GM19452 (cell line): Measurements from ENCODE around the gene TPST2.
"Not testable (repeated sequence)": the region's sequence is repeated elsewhere in the genome, so short reads cannot be mapped to it uniquely, and the experiment has no call there.

Source experiments
- ATAC-seq: cut with Tn5 transposase; IDR thresholded peaks from one replicate; pipeline ENCODE4 v1.9.1; 2021; ENCODE audit not compliant: unreplicated experiment

TPST2 gene

DNA sequence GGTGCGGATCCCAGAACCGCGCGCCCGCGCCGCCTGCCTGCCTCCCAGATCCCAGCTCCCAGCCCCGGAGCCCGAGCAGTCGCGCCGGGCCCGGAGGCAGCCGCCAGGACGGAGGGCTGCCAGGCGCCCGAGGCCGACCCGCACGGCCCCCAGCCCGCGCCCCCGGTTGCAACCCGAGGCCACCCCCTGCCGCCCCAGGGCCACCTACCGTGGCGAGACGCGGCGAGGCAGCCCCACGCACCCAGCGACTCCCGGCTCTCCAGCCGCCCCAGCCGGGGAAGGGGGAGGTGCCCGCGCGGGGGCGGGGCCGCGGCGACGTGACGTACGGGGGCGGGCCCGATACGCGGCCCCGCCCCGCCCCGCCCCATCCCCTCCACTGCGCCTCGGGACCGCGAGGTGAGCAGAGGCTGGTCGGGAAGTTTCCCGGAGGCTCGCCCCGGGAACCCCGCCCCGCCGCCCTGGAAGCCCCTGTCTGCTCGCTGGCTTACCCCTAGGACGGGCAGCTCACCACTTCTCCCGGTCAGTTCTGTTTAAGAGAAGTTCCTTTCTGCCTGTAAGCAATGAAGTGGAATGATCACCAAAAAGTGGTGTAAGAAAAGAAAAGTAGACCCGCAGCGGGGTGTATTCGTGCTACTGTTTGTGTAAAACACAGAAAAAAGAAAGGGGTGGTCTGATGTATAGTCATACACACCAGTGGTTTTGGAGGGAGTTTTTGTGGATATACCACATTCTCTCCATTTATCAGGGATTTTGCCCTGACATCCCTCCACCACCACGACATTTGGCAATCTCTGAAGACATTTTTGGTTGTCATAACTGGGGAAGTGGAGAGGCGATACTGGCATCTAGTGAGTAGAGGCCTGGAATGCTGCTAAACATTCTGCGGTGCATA is at the start of gene TPST2:
Gene TPST2 (minus strand): TSS at position 288 of the 892 bp plus-strand sequence. CDS start 48,502 bp downstream, outside the sequence.
- peak; percentile 57 for ATAC-seq

DNA sequence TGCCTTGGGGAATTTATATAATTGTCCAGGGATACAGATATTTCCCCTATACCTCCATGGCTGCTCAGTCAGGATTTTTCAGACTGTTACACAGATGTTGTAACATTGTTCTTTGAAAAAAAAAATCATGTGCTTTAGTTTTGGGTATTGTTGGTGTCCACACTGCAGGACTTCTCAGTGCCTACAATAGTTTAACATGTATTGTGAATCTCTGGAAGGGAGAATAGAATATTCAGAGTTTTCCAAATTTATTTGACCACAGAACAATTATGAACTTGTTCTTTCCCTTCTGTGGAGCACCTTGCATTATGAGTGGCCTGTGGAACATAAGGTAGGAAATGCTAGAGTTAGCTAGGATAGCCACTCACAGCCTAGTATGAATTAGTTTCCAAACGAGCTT is 46.4 kb upstream of the TPST2 start:
- ATAC-seq = no peak

DNA sequence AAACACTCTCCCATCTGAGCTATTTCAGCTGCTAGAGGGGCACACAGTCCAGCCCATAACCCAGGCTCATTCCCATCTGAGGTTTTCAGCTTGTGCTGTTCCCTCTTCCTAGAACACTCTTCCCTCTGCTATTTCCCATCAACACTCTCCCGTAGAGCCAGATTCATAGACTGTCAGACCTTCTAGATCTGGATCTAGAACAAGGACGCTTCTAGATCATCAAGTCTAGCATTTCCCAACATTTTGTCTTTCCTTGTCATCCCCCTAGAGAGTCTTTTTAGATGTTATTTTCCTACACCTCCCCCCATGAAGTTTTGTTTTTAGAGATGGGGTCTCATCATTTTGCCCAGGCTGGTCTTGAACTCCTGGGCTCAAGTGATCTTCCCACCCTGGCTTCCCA is 45.2 kb upstream of the TPST2 start:
- ATAC-seq = no peak

DNA sequence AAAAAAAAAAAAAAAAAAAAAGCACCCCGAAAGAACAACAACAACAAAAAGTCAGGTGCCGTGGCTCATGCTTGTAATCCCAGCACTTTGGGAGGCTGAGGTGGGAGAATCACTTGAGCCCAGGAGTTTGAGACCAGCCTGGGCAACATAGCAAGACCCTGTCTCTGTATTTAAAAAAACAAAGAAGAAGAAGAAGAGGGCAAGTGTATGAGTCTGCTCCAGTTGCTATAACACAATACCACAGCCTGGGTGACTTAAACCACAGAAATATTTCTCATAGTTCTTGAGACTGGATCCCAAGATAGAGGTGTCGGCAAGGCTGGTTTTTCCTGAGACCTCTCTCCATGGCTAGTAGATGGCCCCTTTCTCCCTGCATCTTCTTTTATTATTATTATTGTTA is 44.3 kb upstream of the TPST2 start:
- ATAC-seq = no peak

DNA sequence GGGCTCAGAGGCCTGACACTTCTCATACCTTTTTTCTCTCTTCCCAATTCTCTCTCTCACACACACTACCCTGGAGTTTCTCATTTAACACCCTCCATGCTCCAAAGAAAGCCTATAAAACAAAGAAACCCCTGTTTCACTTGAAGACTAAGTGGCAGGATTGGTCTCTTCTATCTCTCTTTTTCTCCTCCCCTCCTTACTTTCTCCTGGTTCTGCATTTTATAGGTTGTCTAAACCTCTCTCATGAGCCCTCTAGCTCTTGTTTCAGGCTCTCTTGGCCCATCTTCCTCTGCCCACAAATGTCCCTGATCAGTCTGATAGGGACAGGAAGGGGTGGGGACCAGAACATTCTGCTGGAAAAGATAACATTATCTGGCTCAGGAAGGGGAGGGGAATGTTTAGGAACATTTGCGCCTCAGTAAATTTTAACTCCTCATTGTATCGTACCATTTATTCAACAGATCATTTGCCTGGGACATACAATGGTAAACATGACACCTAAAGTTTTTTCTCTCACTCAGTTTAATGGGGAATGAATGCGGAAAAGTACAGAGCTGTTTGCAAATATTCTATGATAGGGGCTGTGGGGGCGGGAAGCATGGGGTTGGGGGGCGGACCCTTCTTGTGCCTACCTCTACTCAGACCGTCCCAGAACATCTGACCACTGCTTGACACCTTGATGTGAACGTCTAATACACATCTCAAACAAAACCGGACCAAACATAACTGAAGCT is 42.7 kb upstream of the TPST2 start:
- no peak for ATAC-seq

DNA sequence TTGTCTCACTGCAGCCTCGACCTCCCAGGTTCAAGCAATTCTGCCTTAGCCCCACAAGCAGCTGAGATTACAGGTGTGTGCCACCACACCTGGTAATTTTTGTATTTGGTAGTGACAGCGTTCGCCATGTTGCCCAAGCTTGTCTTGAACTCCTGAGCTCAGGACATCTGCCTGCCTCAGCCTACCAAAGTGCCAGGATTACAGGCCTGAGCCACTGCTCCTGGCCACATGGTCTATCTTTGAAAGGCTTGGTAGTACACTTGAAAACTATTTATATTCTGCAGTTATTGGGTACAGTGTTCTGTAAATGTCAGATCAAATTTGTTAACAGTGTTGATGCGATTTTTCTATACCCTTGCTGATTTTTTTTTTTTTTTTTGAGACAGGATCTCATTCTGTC is 41.4 kb upstream of the TPST2 start:
- ATAC-seq = no peak

DNA sequence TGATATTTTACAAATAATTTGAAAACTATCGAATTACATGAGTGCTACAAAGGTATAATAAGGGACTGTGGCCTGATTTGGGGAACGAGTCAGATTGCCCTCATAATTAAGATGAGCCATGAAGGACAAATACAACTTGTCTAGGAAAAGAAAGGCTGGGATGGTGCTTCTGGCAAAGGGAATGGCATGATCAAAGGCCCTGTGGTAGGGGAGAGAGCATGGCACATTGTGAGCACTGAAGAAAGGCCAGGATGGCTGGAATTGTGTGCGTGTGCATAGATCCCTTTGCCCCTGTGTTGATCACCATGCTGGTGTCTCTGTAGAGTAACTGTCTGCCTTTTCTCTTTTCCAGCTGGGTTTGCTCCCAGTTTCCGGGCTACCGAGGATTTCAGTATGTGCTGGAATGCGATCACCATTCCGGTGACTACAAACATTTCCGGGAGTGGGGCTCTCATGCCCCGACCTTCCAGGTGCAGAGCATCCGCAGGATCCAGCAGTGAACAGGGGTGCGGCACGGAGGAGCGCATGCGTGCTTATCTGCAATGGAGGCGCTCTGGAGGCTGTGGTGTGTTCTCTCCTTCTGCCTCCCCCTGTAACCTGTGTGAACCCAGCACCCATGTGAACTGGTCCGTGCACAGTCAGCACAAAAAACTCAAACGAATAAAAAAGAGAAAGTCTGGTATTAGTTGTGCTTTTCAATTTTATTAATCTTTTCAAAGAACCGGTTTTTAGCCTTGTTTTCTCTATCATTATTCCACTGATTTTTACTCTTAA is 40.2 kb upstream of the TPST2 start:
- no peak for ATAC-seq

DNA sequence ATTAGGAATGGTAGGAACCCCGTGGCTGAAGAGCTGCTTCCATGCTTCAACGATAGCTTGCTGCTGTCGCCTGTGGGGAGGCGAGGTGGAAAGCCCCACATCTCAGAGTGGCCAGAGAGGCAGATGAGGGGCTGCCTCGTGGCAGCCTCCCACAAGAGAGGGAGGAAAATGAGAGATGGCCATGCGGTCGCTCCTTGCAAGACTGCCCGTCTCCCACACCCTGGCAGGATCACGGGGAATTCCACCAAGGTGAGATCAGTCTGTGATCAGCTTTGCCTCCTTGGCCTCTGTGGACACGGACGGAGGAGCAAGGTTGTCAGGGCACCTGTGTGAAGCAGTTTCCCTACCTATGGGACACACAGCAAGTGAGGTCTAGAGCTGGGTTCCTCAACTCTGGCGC is 34.9 kb upstream of the TPST2 start:
- no peak for ATAC-seq

DNA sequence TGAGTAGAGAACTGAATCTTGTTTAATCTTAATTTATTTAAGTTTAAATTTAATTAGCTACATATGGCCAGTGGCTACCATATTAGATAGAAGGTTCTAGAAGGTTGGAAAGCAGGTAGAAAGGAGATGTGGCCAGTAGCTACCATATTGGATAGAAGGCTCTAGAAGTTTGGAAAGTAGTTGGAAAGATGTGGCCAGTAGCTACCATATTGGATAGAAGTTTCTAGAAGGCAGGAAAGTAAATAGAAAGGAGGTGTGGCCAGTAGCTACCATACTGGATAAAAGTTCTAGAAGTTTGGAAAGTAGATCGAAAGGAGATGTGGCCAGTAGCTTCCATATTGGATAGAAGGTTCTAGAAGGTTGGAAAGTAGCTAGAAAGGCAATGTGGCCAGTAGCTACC is 34.1 kb upstream of the TPST2 start:
- no peak for ATAC-seq

DNA sequence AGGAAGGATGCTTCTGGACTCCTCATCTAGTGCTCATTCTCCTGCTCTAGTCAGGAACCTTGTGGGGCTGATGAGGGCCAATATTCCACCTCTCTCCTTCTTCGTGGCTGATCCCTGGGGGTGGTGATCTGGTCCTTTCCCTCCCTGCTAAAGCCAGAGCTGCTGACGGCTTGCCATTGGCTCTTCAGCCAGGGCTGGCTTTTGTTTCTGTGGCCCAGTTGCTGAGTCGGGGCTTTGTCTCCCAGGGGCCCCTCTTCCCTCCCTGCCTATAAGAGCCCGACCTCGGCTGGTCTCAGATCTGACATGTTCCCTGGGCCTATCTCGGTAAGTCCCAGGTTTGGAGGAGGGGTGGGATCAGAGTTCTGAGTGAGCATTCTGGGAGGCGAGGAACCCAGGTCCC is 31.7 kb upstream of the TPST2 start, which contains the start of gene CRYBA4:
Gene CRYBA4 (plus strand): TSS at position 301 of the 400 bp plus-strand sequence. CDS start 634 bp downstream, outside the sequence.
- ATAC-seq = no peak

DNA sequence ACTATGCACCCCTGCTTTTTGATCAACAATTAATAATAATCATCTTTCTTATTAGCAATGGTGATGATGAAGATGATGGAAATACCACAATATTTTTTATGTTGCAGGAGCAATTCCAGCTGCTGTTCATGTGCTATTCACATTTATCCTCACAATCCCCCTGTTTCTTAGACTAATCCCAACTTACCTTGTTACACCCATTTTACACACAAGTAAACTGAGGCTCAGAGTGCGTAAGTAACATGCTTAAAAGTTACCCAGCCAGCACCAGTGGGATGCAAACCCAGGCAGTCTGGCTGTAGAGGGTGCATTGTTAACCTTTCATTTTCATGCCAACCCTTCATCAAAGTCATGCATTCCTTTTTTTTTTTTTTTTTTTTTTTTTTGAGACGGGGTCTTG is 30.3 kb upstream of the TPST2 start:
- no peak for ATAC-seq

DNA sequence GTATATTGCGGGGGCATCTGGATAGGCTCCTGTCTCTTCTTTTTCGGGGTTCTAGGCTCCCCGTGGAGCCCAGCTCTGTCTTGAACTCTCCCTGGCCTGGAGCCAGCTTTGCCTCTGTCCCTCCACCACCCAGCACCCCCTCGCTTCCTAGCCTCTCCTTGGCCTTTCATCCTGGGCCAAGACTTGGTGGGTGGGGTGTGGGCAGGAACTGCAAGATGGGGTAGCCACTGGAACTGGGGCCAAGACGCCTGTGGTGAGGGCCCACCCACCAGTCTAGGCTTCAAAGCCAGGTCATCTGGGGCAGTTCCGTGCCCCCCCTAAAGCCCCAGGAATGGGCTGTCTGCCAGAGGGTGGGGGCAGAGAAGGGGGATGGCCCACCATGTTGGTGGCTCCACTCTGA is 29.6 kb upstream of the TPST2 start:
- ATAC-seq = no peak

DNA sequence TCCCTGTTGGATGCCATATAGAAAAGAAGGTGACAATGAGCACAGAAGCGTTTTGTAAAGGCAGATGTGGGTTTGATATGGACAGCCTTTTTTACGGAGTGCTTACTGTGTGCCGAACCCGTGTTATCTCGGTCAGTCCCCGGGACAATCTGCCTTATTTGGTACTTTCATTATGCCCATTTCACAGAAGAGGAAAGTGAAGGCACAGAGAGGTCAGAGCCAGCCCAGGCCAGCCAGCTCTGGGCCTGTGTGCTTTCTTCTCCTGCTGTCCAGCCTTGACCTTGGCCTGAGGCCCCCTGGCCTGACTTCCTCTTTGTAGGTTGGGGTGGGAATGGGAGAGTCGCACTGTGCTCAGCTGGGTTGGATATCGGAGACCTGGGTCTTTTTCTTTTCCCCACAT is 28.5 kb upstream of the TPST2 start:
- ATAC-seq = no peak

DNA sequence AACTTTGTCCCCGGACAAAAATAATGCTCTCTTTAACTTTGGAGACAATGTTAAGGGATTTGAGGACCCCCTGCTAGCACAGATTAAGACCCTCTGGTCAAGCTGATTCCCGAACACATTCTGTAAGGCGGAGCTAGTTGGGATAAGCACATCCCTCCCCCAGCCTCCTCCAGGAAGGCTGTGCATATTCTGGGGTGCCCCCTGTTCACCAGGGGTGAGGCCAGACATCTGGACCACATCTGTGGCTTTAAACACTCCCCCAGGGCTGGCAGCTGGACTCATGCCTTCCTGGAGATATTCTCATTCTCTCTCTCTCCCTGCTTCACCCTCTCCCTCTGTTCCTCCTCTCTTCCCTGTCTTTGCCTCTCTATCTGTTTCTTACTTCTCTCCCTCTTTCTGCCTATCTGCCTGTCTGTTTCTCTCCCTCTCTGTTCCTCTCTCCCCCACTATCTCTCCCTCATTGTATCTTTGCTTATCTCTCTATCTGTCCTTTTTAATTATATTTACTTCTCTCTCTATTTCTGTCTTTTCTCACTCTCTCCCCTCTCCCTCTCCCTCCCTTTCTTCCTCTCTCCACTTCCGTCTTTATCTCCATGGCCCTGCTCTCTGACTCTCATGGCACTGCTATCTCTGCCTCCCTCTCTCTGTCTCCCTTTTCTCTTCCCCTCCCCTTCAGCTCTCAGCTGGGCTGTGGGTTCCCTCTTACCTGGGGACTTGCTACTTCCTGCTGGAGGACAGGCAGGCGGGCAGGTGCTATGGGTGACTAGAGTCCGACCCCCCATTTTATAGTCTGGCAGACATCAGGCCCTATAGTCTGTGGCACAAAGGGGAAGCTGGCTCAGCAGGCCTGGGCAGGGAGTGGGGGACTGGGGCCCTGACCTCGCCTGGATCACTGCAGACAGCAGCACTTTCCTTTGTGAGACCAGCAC is 27.6 kb upstream of the TPST2 start, which contains the start of gene CRYBB1:
Gene CRYBB1 (minus strand): TSS at position 757 of the 929 bp plus-strand sequence. CDS start 1,708 bp downstream, outside the sequence.
- no peak for ATAC-seq

DNA sequence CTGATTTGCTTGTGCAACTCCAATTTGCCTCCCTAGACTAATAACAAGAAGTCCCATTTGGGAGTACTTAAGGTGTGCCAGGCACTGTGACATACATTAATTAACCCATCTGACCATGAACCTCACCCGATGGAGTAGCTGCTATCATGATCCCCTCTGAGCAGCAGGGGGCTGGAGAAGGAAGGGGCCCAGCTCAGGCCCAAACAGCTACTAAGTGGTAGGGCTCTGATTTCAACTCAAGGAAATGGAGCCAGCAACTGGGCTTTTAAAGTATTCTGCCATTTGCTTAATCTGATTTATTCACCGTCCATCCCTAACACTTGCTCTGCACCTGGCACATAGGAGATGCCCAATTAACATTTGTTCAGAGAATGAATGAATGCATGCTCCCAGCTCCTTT is 26.7 kb upstream of the TPST2 start:
- ATAC-seq = no peak

DNA sequence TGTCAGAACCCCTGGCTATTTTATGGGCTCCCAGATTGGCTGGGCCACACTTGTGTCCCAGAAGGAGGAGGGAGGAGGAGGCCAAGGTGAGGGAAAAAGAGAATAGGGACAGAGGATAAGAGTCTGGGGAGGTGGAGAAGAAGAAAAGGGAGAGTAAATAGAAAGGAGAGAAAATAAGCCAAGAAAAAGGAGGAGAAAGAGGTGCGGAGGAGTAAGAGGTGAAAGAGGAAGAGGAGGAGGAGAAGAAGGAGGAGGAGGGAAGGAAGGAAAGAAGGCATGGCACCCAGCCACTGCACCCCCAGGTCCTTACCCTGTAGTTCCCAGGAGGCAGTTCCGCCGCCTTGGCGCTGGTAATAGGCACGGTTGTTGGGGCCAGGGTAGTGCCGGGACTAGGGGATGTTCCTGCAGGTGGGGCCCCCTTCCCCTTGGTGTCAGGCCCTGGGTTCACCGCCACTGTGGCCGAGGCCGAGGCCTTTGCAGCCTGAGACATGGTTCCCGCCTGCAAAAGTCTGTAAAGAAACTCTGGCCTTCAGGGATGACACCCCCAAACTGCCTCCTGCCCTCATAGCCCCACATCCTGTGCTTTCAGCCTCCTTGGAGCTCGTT is 26.0 kb upstream of the TPST2 start:
- ATAC-seq = no peak

DNA sequence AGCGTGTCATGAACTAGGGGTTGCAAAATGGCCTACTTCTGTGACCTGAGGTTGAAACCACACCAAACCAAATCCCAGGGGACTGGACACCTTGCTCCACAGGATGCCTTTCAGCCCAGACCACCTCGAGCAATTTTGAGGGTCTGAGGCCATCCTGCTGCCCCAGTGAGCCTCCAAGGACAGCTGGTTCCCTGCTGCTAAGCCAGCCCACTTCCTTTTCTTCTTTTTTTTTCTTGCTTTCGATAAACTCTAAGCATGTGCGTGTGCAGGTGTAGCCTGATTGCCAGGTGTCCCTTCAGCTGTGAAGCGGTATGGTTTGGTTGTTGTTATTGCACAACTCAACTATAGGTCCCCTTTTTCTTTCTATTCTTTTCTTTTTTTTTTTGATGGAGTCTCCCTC is 25.2 kb upstream of the TPST2 start:
- ATAC-seq = peak; percentile 63

DNA sequence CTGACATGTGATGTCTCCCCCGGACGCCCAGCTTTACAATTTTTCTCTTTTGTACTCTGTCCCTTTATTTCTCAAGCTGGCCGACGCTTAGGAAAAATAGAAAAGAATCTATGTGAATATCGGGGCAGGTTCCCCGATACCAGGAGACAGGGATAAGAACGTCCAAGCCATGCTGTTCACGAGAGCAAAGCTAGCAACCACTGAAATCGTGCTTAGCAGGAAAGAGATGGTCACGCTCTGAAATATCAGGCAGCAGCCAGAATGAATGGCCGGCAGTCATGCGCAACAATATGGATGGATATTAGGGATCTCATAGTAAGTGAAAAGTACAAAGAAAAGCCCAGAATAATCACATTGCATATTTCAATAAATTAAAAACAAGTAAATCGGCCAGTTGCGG is 24.4 kb upstream of the TPST2 start:
- no peak for ATAC-seq

DNA sequence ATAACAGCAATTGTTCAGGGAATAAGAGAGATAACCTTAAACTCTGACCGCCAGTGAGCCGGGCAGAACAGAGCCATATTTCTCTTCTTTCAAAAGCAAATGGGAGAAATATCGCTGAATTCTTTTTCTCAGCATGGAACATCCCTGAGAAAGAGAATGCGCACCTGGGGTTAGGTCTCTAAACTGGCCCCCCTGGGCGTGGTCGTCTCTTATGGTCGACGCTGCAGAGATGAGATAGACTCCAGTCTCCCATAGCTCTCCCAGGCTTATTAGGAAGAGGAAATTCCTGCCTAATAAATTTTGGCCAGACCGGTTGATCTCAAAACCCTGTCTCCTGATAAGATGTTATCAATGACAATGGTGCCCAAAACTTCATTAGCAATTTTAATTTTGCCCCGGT is 23.8 kb upstream of the TPST2 start:
- ATAC-seq = not testable (repeated sequence)

DNA sequence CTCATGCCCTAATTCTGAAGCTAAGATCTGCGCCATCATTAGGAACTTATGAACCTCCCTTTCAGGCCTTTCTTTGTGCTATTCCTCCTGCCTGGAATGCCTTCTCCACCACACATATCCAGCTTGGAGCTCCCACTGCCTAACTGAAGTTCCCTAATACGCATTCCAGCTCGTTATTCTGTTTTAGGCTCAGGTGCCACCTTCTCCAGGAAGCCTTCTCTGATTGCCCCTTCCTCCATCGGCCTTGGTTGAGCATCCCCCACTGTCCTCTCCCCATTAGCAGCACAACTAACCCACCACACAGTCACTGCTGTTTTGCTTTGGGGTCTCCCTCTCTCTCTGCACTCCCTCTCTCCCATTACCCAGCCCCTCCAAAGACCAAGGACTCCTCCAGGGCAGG is 22.7 kb upstream of the TPST2 start:
- no peak for ATAC-seq
